Measurements from ENCODE around the gene GLTPD2.
"Not testable (repeated sequence)": the region's sequence is repeated elsewhere in the genome, so short reads cannot be mapped to it uniquely, and the experiment has no call there.

DNA sequence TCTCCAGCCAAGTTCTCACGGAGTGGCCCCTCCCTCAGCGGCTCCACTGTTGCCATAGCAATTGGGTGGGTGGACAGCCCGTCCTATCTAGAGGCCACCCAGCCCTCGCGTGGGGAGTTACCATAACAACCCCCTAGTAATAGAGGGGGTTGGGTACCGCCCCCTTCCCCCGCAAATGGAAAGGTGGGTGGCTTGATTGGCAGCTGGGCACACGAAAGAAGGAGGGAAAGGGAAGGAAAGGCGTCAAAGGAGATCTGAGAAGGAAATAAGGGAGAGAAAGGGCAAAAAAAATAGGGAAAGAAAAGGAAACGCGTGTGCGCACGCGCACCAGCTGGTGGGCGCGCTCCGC, 44.0 kb downstream of the GLTPD2 start:
- TF ChIP-seq, protein P1, sequence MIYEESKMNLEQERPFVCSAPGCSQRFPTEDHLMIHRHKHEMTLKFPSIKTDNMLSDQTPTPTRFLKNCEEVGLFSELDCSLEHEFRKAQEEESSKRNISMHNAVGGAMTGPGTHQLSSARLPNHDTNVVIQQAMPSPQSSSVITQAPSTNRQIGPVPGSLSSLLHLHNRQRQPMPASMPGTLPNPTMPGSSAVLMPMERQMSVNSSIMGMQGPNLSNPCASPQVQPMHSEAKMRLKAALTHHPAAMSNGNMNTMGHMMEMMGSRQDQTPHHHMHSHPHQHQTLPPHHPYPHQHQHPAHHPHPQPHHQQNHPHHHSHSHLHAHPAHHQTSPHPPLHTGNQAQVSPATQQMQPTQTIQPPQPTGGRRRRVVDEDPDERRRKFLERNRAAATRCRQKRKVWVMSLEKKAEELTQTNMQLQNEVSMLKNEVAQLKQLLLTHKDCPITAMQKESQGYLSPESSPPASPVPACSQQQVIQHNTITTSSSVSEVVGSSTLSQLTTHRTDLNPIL (CRISPR knock-in tag; IDR thresholded peaks at IDR 0.05; ENCODE audit: low read depth), result not testable (repeated sequence)
- not testable (repeated sequence) for TF ChIP-seq TOX (CRISPR knock-in tag; IDR thresholded peaks at IDR 0.05; ENCODE audit: borderline replicate concordance); ARNTL (CRISPR knock-in tag; IDR thresholded peaks at IDR 0.05; ENCODE audit: borderline replicate concordance, low read depth); ZFP3 (CRISPR knock-in tag; IDR thresholded peaks at IDR 0.05); CSDC2 (CRISPR knock-in tag; IDR thresholded peaks at IDR 0.05); OSR1 (CRISPR knock-in tag; IDR thresholded peaks at IDR 0.05); ZC3H10 (CRISPR knock-in tag; IDR thresholded peaks at IDR 0.05)
- TF ChIP-seq, protein P2, sequence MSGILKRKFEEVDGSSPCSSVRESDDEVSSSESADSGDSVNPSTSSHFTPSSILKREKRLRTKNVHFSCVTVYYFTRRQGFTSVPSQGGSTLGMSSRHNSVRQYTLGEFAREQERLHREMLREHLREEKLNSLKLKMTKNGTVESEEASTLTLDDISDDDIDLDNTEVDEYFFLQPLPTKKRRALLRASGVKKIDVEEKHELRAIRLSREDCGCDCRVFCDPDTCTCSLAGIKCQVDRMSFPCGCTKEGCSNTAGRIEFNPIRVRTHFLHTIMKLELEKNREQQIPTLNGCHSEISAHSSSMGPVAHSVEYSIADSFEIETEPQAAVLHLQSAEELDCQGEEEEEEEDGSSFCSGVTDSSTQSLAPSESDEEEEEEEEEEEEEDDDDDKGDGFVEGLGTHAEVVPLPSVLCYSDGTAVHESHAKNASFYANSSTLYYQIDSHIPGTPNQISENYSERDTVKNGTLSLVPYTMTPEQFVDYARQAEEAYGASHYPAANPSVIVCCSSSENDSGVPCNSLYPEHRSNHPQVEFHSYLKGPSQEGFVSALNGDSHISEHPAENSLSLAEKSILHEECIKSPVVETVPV (CRISPR knock-in tag; IDR thresholded peaks at IDR 0.05), result not testable (repeated sequence)
- TF ChIP-seq, protein P3, sequence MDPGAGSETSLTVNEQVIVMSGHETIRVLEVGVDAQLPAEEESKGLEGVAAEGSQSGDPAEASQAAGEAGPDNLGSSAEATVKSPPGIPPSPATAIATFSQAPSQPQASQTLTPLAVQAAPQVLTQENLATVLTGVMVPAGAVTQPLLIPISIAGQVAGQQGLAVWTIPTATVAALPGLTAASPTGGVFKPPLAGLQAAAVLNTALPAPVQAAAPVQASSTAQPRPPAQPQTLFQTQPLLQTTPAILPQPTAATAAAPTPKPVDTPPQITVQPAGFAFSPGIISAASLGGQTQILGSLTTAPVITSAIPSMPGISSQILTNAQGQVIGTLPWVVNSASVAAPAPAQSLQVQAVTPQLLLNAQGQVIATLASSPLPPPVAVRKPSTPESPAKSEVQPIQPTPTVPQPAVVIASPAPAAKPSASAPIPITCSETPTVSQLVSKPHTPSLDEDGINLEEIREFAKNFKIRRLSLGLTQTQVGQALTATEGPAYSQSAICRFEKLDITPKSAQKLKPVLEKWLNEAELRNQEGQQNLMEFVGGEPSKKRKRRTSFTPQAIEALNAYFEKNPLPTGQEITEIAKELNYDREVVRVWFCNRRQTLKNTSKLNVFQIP (CRISPR knock-in tag; IDR thresholded peaks at IDR 0.05; ENCODE audit: borderline replicate concordance, low read depth), result not testable (repeated sequence)
- TF ChIP-seq, protein P4, sequence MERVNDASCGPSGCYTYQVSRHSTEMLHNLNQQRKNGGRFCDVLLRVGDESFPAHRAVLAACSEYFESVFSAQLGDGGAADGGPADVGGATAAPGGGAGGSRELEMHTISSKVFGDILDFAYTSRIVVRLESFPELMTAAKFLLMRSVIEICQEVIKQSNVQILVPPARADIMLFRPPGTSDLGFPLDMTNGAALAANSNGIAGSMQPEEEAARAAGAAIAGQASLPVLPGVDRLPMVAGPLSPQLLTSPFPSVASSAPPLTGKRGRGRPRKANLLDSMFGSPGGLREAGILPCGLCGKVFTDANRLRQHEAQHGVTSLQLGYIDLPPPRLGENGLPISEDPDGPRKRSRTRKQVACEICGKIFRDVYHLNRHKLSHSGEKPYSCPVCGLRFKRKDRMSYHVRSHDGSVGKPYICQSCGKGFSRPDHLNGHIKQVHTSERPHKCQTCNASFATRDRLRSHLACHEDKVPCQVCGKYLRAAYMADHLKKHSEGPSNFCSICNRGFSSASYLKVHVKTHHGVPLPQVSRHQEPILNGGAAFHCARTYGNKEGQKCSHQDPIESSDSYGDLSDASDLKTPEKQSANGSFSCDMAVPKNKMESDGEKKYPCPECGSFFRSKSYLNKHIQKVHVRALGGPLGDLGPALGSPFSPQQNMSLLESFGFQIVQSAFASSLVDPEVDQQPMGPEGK (CRISPR knock-in tag; IDR thresholded peaks at IDR 0.05; ENCODE audit: borderline replicate concordance), result not testable (repeated sequence)
